ENCODE measurements around the gene RB1. TPM values are rescaled to one million over a fixed set of nuclear protein-coding genes. Genes with fewer than 3 reads are reported as not detected.

Gene RB1
- total and polyA plus RNA-seq, 2 experiments from 2014 or later: 25.5 to 31.0 TPM

DNA sequence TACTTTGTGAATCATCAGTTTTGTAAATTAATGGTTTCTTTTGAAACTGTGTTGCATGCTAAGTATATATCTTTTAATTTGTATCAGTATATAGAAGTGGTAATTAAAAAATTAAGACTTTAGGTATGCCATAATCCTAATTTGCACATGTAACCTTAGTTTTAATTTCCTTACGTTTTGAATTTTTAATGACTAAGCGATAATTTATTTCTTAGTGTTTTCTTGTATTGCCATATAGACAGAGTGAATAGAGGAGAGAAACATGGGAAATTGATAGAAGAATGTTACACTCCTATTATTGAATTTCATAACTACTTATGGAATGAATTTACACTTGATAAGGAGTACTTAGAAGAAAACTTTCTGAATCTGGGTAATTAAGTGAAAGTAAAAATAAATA, 79.8 kb downstream of the RB1 start:
- no peaks in the 10 kb centered on the region for H3K4me1 ChIP-seq (ENCODE audit: insufficient read depth)
- H3K4me2 ChIP-seq (ENCODE audit: unreplicated experiment): no peak overlapping the region
- H3K4me3 ChIP-seq: no peak overlapping the region
- no peaks in the 10 kb centered on the region for H3F3A ChIP-seq (ENCODE audit: insufficient read depth)
- in situ Hi-C loops (cut with MboI): no loop called here
- H3K27me3 ChIP-seq (replicated peaks; ENCODE audit: insufficient read depth): no peaks in the 10 kb centered on the region
- no peak overlapping the region for H3K9ac ChIP-seq
- H3K36me3 ChIP-seq (ENCODE audit: low read depth): peaks cover 14% of the 10 kb centered on the region; the same call in 1 of the 2 replicates
- no peaks in the 10 kb centered on the region for H3K9me3 ChIP-seq (ENCODE audit: low read depth)
- no peak for TF ChIP-seq EZH2 (IDR thresholded peaks at IDR 0.05; ENCODE audit: insufficient read depth, poor library complexity, severe bottlenecking)
- no peak for TF ChIP-seq EZH2phosphoT487 (IDR thresholded peaks at IDR 0.05; ENCODE audit: insufficient read depth, low read depth)
- H3K9me2 ChIP-seq (ENCODE audit: insufficient read depth): no peaks in the 10 kb centered on the region
- no peak for DNase-seq
- WGBS, 2 experiments (ENCODE audit: low coverage in 1 of 2, low lambda C conversion rate in 2 of 2, missing lambda C conversion rate in 2 of 2): 96 to 99% methylated on average over 2 of the region's 2 CpGs
- H3K27ac ChIP-seq: no peak overlapping the region
- H4K20me1 ChIP-seq (ENCODE audit: insufficient read depth): no peaks in the 10 kb centered on the region
- H2AFZ ChIP-seq: no peak overlapping the region
- peaks cover 5% of the 10 kb centered on the region; the same call in 1 of the 2 replicates for H3K79me2 ChIP-seq (ENCODE audit: insufficient read depth)

DNA sequence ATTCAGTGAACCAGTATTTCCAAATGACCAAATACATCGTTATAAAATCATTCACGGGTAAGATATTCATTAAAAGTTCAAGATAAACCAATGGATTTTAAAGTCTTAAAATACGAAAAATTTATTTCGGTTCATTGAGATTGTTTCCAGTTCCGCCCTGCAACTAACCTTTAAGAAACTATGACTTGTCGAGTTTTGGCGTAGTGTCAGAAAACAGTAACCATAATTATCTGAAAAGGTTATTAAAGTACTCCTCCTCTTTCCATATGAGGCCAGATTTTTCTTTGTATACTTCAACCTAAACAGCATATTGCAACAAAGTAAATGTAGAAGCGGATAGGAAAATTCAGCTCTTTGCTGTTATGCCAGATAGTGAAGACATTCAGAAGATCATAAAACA, 83.3 kb downstream of the RB1 start:
- Histone ChIP-seq H2AFZ (no peak overlapping the region), H3K79me2 (ENCODE audit: insufficient read depth) (peaks cover 13% of the 10 kb centered on the region; the same call in 1 of the 2 replicates), H3K9me2 (ENCODE audit: insufficient read depth) (no peaks in the 10 kb centered on the region), H3K27ac (no peak overlapping the region), H3K4me1 (ENCODE audit: insufficient read depth) (no peaks in the 10 kb centered on the region), H3K9ac (no peak overlapping the region), H4K20me1 (ENCODE audit: insufficient read depth) (no peaks in the 10 kb centered on the region), H3F3A (ENCODE audit: insufficient read depth) (no peaks in the 10 kb centered on the region), H3K27me3 (replicated peaks; ENCODE audit: insufficient read depth) (no peaks in the 10 kb centered on the region), H3K36me3 (ENCODE audit: low read depth) (peaks cover 12% of the 10 kb centered on the region; the same call in 1 of the 2 replicates), H3K4me2 (ENCODE audit: unreplicated experiment) (no peak overlapping the region), H3K9me3 (ENCODE audit: low read depth) (no peaks in the 10 kb centered on the region), H3K4me3 (no peak overlapping the region)
- 92 to 94% methylated on average over 8 of the region's 8 CpGs for WGBS, 2 experiments (ENCODE audit: low coverage in 1 of 2, low lambda C conversion rate in 2 of 2, missing lambda C conversion rate in 2 of 2)
- no peak for DNase-seq
- TF ChIP-seq EZH2 (IDR thresholded peaks at IDR 0.05; ENCODE audit: insufficient read depth, poor library complexity, severe bottlenecking) (no peak), EZH2phosphoT487 (IDR thresholded peaks at IDR 0.05; ENCODE audit: insufficient read depth, low read depth) (no peak)
- in situ Hi-C loops (cut with MboI): no loop called here

DNA sequence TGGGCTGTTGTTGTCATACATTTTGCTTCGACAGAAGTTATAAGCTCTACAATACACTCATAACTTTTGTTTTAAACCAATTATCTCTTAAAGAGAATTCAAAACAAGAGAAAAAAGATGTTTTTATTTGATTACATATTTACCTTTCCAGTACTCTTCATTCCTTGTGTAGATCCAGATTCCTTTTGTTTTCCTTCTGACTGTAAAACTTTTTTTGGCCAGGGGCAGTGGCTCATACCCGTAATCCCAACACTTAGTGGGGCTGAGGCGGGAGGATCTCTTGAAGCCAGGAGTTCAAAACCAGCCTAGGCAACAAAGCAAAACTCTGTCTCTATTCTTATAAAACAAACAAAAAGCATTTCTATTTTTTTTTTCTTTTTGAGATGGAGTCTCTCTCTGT, 87.7 kb downstream of the RB1 start:
- Histone ChIP-seq H3K4me3 (no peak overlapping the region), H3K4me1 (ENCODE audit: insufficient read depth) (no peaks in the 10 kb centered on the region), H4K20me1 (ENCODE audit: insufficient read depth) (no peaks in the 10 kb centered on the region), H3K9me3 (ENCODE audit: low read depth) (no peaks in the 10 kb centered on the region), H3K9me2 (ENCODE audit: insufficient read depth) (no peaks in the 10 kb centered on the region), H3F3A (ENCODE audit: insufficient read depth) (0 out of 2 replicates have a peak, but pooled peaks cover under 1% of the 10 kb centered on the region), H3K79me2 (ENCODE audit: insufficient read depth) (peaks cover 29% of the 10 kb centered on the region; the same call in 1 of the 2 replicates), H3K27ac (no peak overlapping the region), H3K27me3 (replicated peaks; ENCODE audit: insufficient read depth) (no peaks in the 10 kb centered on the region), H3K36me3 (ENCODE audit: low read depth) (peaks cover 19% of the 10 kb centered on the region; the same call in 1 of the 2 replicates), H2AFZ (no peak overlapping the region), H3K4me2 (ENCODE audit: unreplicated experiment) (no peak overlapping the region), H3K9ac (no peak overlapping the region)
- in situ Hi-C loops (cut with MboI): no loop called here
- TF ChIP-seq EZH2 (IDR thresholded peaks at IDR 0.05; ENCODE audit: insufficient read depth, poor library complexity, severe bottlenecking) (no peak), EZH2phosphoT487 (IDR thresholded peaks at IDR 0.05; ENCODE audit: insufficient read depth, low read depth) (no peak)
- 97 to 98% methylated on average over 3 of the region's 3 CpGs for WGBS, 2 experiments (ENCODE audit: low coverage in 1 of 2, low lambda C conversion rate in 2 of 2, missing lambda C conversion rate in 2 of 2)
- DNase-seq: no peak

DNA sequence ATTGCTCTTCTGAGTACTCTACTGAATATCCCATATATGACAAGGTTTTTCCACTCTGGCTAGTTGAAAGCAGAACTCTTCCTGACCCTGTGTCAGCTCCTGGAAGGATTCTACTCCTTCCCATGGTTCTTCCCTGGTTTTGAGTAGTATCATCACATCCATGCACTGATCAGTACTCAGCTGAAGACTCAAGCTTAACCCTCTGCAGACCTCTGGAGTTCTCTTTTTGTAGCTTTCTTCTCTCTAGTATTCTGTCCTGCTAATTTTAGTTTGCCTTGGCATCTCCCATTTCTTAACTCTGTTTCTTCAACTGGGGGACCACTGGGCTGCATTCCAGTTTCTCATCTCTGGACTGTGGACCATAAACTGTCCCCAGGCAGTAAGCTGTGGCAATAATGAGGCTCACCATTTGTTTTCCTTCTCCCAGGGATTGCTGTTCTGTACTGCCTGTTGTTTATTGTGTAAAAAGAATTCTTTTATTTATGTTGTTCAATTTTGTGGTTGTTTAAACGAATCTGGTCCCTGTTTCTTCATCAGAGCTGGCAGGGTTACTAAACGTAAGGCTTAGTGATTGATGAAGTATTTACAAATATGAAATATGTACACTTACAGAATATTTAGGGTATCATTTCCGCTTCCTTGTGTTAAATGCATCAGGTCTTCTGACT, 89.6 kb downstream of the RB1 start:
- no peak for TF ChIP-seq EZH2 (IDR thresholded peaks at IDR 0.05; ENCODE audit: insufficient read depth, poor library complexity, severe bottlenecking)
- TF ChIP-seq EZH2phosphoT487 (IDR thresholded peaks at IDR 0.05; ENCODE audit: insufficient read depth, low read depth): no peak
- WGBS, 2 experiments (ENCODE audit: low coverage in 1 of 2, low lambda C conversion rate in 2 of 2, missing lambda C conversion rate in 2 of 2): 78 to 84% methylated on average over 3 of the region's 3 CpGs
- Histone ChIP-seq H3K4me1 (ENCODE audit: insufficient read depth) (peaks cover 6% of the 10 kb centered on the region), H3K27ac (no peak overlapping the region), H3K36me3 (ENCODE audit: low read depth) (peaks cover 19% of the 10 kb centered on the region; the same call in 1 of the 2 replicates), H3F3A (ENCODE audit: insufficient read depth) (peaks cover 11% of the 10 kb centered on the region; the same call in 1 of the 2 replicates), H3K9me2 (ENCODE audit: insufficient read depth) (no peaks in the 10 kb centered on the region), H3K27me3 (replicated peaks; ENCODE audit: insufficient read depth) (no peaks in the 10 kb centered on the region), H3K9me3 (ENCODE audit: low read depth) (no peaks in the 10 kb centered on the region), H4K20me1 (ENCODE audit: insufficient read depth) (no peaks in the 10 kb centered on the region), H3K9ac (no peak overlapping the region), H3K4me3 (no peak overlapping the region), H3K4me2 (ENCODE audit: unreplicated experiment) (no peak overlapping the region), H2AFZ (no peak overlapping the region), H3K79me2 (ENCODE audit: insufficient read depth) (peaks cover 38% of the 10 kb centered on the region; the same call in 1 of the 2 replicates)
- in situ Hi-C loops (cut with MboI): no loop called here
- no peak for DNase-seq
